Measurements from ENCODE around the gene ZC3H10.

DNA sequence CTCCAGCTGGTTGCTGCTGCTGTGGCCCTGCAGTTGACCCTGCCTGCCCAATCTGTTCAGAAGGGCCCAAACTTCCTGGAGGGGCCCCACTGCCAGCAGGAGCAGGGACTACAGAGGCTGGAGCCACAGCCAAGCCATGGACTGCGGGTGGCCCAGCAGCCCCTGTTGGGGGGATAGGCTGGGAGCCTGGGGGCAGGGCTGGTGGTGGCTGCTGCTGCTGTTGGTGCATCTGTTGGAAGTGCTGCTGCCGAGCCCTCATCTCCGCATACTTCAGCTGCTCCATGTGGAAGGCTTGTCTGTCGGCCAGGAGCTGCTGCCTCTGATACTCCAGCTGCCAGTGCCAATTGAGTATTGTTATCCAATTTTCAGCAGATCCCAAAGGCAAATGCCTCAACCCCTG is 47.3 kb downstream of the ZC3H10 start:
- TF ChIP-seq POLR2A (IDR thresholded peaks at IDR 0.05) (no peak), POLR2AphosphoS5 (IDR thresholded peaks at IDR 0.05; ENCODE audit: insufficient read depth in 1 of 2, low read depth in 1 of 2) (no peak)
- TF ChIP-seq, protein P1, sequence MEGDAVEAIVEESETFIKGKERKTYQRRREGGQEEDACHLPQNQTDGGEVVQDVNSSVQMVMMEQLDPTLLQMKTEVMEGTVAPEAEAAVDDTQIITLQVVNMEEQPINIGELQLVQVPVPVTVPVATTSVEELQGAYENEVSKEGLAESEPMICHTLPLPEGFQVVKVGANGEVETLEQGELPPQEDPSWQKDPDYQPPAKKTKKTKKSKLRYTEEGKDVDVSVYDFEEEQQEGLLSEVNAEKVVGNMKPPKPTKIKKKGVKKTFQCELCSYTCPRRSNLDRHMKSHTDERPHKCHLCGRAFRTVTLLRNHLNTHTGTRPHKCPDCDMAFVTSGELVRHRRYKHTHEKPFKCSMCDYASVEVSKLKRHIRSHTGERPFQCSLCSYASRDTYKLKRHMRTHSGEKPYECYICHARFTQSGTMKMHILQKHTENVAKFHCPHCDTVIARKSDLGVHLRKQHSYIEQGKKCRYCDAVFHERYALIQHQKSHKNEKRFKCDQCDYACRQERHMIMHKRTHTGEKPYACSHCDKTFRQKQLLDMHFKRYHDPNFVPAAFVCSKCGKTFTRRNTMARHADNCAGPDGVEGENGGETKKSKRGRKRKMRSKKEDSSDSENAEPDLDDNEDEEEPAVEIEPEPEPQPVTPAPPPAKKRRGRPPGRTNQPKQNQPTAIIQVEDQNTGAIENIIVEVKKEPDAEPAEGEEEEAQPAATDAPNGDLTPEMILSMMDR (IDR thresholded peaks at IDR 0.05), result no peak

Measured in vagina (tissue), 2 donors.